ENCODE measurements around the gene PAK3.

Gene PAK3

GRCh38 chrX:111244235-111244750 is 148.3 kb downstream of the PAK3 start:
- no peaks in the 10 kb centered on the region for H3K79me2 ChIP-seq (ENCODE audit: insufficient read depth, low read length)
- no peaks in the 10 kb centered on the region for H3F3A ChIP-seq (ENCODE audit: insufficient read depth)
- no peaks in the 10 kb centered on the region for H4K20me1 ChIP-seq (ENCODE audit: low read depth, low read length)
- no peak overlapping the region for H2AFZ ChIP-seq (ENCODE audit: low read depth, low read length, severe bottlenecking)
- no peak overlapping the region for H3K9ac ChIP-seq (ENCODE audit: low read length)
- H3K27me3 ChIP-seq (ENCODE audit: low read length), result no peaks in the 10 kb centered on the region
- TF ChIP-seq CTCF (IDR thresholded peaks at IDR 0.05; ENCODE audit: insufficient read depth, low read length, poor library complexity, severe bottlenecking) (no peak), EZH2phosphoT487 (conservative IDR thresholded peaks at IDR 0.05; ENCODE audit: low read length) (no peak)
- no peak overlapping the region for H3K4me3 ChIP-seq (ENCODE audit: insufficient read depth, low read length, poor library complexity, severe bottlenecking)
- H3K9me2 ChIP-seq (replicated peaks; ENCODE audit: insufficient read depth, low read length), result no peaks in the 10 kb centered on the region
- no peaks in the 10 kb centered on the region for H3K36me3 ChIP-seq (ENCODE audit: low read length)
- H3K4me2 ChIP-seq (ENCODE audit: low read depth, low read length, poor library complexity, severe bottlenecking), result no peak overlapping the region
- H3K27ac ChIP-seq (ENCODE audit: low read depth, low read length), result no peak overlapping the region
- no peaks in the 10 kb centered on the region for H3K9me3 ChIP-seq (ENCODE audit: insufficient read depth, low read length)

GRCh38 chrX:111254896-111255693 is 159.1 kb downstream of the PAK3 start:
- TF ChIP-seq CTCF (IDR thresholded peaks at IDR 0.05; ENCODE audit: insufficient read depth, low read length, poor library complexity, severe bottlenecking) (no peak), EZH2phosphoT487 (conservative IDR thresholded peaks at IDR 0.05; ENCODE audit: low read length) (no peak)
- no peaks in the 10 kb centered on the region for H4K20me1 ChIP-seq (ENCODE audit: low read depth, low read length)

GRCh38 chrX:111257733-111258132 is 161.7 kb downstream of the PAK3 start:
- H3K79me2 ChIP-seq (ENCODE audit: insufficient read depth, low read length), result no peaks in the 10 kb centered on the region
- no peaks in the 10 kb centered on the region for H3F3A ChIP-seq (ENCODE audit: insufficient read depth)
- H3K9ac ChIP-seq (ENCODE audit: low read length), result no peak overlapping the region
- H4K20me1 ChIP-seq (ENCODE audit: low read depth, low read length), result no peaks in the 10 kb centered on the region
- no peaks in the 10 kb centered on the region for H3K9me3 ChIP-seq (ENCODE audit: insufficient read depth, low read length)
- H3K27me3 ChIP-seq (ENCODE audit: low read length), result no peaks in the 10 kb centered on the region
- H3K36me3 ChIP-seq (ENCODE audit: low read length), result no peaks in the 10 kb centered on the region
- no peak overlapping the region for H2AFZ ChIP-seq (ENCODE audit: low read depth, low read length, severe bottlenecking)
- H3K9me2 ChIP-seq (replicated peaks; ENCODE audit: insufficient read depth, low read length), result no peaks in the 10 kb centered on the region
- TF ChIP-seq EZH2phosphoT487 (conservative IDR thresholded peaks at IDR 0.05; ENCODE audit: low read length), result no peak
- no peak for TF ChIP-seq CTCF (IDR thresholded peaks at IDR 0.05; ENCODE audit: insufficient read depth, low read length, poor library complexity, severe bottlenecking)
- H3K4me2 ChIP-seq (ENCODE audit: low read depth, low read length, poor library complexity, severe bottlenecking), result no peak overlapping the region
- H3K4me3 ChIP-seq (ENCODE audit: insufficient read depth, low read length, poor library complexity, severe bottlenecking), result no peak overlapping the region
- no peak overlapping the region for H3K27ac ChIP-seq (ENCODE audit: low read depth, low read length)

More at GRCh38 chrX:111254896-111255693, 159.1 kb downstream of the PAK3 start:
- H3K79me2 ChIP-seq (ENCODE audit: insufficient read depth, low read length), result no peaks in the 10 kb centered on the region
- no peaks in the 10 kb centered on the region for H3K36me3 ChIP-seq (ENCODE audit: low read length)
- no peak overlapping the region for H3K9ac ChIP-seq (ENCODE audit: low read length)
- H3K9me3 ChIP-seq (ENCODE audit: insufficient read depth, low read length), result no peaks in the 10 kb centered on the region
- H3K4me3 ChIP-seq (ENCODE audit: insufficient read depth, low read length, poor library complexity, severe bottlenecking), result no peak overlapping the region
- no peak overlapping the region for H3K4me2 ChIP-seq (ENCODE audit: low read depth, low read length, poor library complexity, severe bottlenecking)
- H3K9me2 ChIP-seq (replicated peaks; ENCODE audit: insufficient read depth, low read length), result no peaks in the 10 kb centered on the region
- H3F3A ChIP-seq (ENCODE audit: insufficient read depth), result no peaks in the 10 kb centered on the region
- no peak overlapping the region for H2AFZ ChIP-seq (ENCODE audit: low read depth, low read length, severe bottlenecking)
- no peak overlapping the region for H3K27ac ChIP-seq (ENCODE audit: low read depth, low read length)
- H3K27me3 ChIP-seq (ENCODE audit: low read length), result no peaks in the 10 kb centered on the region
